Measurements from ENCODE around the gene EBNA1BP2.

- TF ChIP-seq EZH2phosphoT487 (IDR thresholded peaks at IDR 0.05; ENCODE audit: insufficient read depth, low read depth) (no peak), EZH2 (IDR thresholded peaks at IDR 0.05; ENCODE audit: insufficient read depth, poor library complexity, severe bottlenecking) (no peak)
Observed at GRCh38 chr1:43199093-43199726, 27.1 kb upstream of the EBNA1BP2 start.

Measured in GM23248 (cell line).